Ovary (tissue), 3 donors: ENCODE data around the gene LRP11.

Source experiments
- EP300 ChIP-seq: sonication (generic); formaldehyde crosslinking; IDR thresholded peaks from one replicate; pipeline ENCODE4 v1.6.1; 2017; ENCODE audit warnings: antibody characterized with exemption
- POLR2A ChIP-seq: fragments of 450-650 bp; IDR thresholded peaks from one replicate; pipeline ENCODE4 v1.6.1; 2017; ENCODE audit warnings: antibody characterized with exemption, mild to moderate bottlenecking, moderate library complexity
- TF ChIP-seq, protein P1 (sequence below), 3 donors: fragments of 450-650 bp in 2 of 3; fragments of 200-600 bp in 1 of 3; IDR thresholded peaks; one replicate each; pipeline versions ENCODE4 v1.5.1 to v1.8.0; 2016 to 2022; ENCODE audit warnings: antibody characterized with exemption in 3 of 3, mild to moderate bottlenecking in 1 of 3
- donor health status: DM: no; HTN: no; CAD: no.

GRCh38 chr6:149877659-149878058 lies 13.5 kb upstream of the LRP11 start:
- no peak for TF ChIP-seq POLR2A
- TF ChIP-seq, protein P1, sequence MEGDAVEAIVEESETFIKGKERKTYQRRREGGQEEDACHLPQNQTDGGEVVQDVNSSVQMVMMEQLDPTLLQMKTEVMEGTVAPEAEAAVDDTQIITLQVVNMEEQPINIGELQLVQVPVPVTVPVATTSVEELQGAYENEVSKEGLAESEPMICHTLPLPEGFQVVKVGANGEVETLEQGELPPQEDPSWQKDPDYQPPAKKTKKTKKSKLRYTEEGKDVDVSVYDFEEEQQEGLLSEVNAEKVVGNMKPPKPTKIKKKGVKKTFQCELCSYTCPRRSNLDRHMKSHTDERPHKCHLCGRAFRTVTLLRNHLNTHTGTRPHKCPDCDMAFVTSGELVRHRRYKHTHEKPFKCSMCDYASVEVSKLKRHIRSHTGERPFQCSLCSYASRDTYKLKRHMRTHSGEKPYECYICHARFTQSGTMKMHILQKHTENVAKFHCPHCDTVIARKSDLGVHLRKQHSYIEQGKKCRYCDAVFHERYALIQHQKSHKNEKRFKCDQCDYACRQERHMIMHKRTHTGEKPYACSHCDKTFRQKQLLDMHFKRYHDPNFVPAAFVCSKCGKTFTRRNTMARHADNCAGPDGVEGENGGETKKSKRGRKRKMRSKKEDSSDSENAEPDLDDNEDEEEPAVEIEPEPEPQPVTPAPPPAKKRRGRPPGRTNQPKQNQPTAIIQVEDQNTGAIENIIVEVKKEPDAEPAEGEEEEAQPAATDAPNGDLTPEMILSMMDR (IDR thresholded peaks at IDR 0.05): no peak
- no peak for TF ChIP-seq EP300
